Astrocyte of the cerebellum (primary cell): ENCODE measurements around the gene C18orf32.

Experiments
- DNase-seq: peaks from one replicate; pipeline ENCODE4 v3.0.0-alpha.2; 2011; ENCODE audit warnings: low read depth
- H3K4me3 ChIP-seq: 2 replicates; pipeline ENCODE4 v1.5.1; 2011; ENCODE audit warnings: mild to moderate bottlenecking, low read depth, low read length, moderate library complexity
- in situ Hi-C: cut with HindIII; loops from 2 replicates; pipeline ENCODE4 v1.10.0; 2017; ENCODE audit warnings: low sequenced_read_pairs
- TF ChIP-seq, protein P1 (sequence below): IDR thresholded peaks from 2 replicates; pipeline ENCODE4 v1.5.1; 2012; ENCODE audit warnings: low read length, low read depth, moderate library complexity, mild to moderate bottlenecking; ENCODE audit errors: missing control alignments

C18orf32 gene

DNA sequence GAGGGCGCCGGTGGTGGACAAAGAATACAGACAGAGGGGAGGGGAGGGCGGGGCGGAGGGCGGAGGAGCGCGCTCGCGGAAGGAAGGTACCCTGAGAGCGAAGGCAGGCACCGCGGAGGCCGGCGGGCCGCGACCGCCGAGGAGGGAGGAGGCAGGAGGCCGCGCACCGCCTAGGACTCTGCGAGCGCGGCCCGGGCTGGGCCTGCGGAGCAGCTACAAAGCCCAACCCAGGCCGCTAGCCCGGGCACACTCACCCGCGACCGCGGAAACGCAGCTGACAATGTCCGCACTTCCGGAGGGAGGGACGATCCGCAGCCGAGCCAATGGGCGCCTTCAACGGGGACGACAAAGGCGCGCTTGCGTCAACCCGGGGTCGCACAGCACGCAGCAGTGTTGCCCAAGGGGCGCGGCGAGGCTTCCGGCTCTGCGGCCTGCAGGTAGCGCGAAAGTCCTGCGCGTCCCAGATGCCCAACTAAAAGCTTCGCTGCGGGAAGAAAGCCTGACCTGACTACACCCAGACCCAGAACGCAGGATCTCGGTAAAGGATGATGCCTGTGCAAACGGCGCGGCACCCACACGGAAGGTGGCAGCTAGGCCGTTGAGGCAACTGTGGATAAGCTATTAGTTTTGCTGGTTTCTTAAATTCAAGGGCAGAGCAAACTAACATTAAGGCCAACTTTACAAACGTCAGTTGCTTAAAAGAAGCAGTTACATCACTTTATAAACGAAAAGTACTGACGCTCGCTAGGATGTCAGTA is at the start of gene C18orf32:
C18orf32 (minus strand) TSS at position 282 of the 758 bp plus-strand sequence. CDS start 3,486 bp downstream, outside the sequence.
- in situ Hi-C loops, result no loop called here
- peak; percentile 77 for DNase-seq
- H3K4me3 ChIP-seq, result peak within 1 kb of the TSS; percentile 50
- TF ChIP-seq, protein P1, sequence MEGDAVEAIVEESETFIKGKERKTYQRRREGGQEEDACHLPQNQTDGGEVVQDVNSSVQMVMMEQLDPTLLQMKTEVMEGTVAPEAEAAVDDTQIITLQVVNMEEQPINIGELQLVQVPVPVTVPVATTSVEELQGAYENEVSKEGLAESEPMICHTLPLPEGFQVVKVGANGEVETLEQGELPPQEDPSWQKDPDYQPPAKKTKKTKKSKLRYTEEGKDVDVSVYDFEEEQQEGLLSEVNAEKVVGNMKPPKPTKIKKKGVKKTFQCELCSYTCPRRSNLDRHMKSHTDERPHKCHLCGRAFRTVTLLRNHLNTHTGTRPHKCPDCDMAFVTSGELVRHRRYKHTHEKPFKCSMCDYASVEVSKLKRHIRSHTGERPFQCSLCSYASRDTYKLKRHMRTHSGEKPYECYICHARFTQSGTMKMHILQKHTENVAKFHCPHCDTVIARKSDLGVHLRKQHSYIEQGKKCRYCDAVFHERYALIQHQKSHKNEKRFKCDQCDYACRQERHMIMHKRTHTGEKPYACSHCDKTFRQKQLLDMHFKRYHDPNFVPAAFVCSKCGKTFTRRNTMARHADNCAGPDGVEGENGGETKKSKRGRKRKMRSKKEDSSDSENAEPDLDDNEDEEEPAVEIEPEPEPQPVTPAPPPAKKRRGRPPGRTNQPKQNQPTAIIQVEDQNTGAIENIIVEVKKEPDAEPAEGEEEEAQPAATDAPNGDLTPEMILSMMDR, result no peak

DNA sequence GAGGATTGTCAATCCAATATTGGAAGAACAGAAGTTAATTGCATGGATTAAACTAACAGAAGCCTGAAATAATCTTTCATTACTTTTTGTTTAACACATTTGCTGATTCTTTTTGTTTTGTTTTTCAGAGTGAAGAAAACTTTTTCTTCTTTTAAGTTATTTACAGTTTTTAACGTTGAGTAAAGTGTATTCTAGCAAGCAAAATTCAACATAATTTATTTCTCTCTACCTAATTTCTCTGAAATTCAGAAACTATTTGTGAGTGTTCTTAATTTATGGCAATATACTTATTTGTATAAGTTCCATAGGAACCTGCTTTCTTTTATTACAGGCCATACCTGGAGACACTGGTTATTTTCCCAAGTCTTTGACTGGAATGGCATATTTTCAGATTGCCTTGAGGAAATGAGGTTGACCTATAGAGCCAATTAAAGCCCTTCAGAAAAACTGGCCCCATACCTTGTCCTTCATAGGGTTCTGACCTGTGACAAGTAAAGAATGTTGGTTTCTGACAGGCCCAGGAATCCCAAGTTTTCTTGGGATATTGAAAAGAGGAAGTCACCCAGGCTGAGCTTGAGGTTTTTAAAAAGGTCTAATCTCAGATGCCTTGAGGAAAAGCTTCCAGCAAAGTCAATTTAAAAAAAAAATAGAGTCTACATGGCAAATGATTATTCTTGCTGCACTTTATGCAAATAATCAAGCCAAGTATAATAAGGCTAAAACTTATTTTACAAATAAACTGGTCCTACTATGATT is 48.0 kb upstream of the C18orf32 start:
- DNase-seq, result no peak
- TF ChIP-seq, protein P1, result no peak
- no peak overlapping the region for H3K4me3 ChIP-seq
- in situ Hi-C loops, result no loop called here

DNA sequence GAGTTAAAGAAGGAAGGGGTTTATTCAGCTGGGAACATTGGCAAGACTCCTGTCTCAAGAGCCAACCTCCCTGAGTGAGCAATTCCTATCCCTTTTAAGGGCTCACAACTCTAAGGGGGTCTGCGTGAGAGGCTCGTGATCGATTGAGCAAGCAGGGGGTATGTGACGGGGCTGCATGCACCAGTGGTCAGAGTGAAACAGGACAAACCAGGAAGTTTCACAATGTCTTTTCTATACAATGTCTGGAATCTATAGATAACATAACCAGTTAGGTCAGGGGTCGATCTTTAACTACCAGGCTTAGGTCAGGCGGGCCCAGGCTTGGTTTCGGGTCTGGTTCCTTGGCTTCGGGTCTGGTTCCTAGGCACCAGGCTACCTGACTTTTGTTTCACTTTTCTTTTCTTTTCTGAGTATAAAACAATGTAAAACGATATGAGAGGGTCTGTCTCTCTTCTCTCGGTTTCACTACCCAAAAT is 44.7 kb upstream of the C18orf32 start:
- in situ Hi-C loops, result no loop called here
- TF ChIP-seq, protein P1, result no peak
- no peak overlapping the region for H3K4me3 ChIP-seq
- DNase-seq, result no peak

DNA sequence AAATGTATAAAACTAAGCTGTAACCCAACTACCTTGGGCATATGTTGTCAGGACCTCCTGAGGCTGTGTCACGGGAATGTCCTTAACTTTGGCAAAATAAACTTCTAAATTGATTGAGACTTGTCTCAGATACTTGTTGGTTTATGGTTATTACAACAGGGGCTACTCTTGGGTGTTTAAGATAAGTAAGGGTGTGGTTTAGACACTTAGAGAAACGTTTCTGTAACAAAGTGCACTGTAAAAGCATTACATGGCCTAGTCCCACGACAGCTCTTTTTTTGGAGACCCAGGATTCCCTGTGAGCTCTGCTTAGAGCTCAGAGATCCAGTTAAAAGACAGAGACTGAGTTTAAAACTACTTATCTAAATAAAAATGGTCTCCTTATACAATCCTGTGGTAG is 42.6 kb upstream of the C18orf32 start:
- H3K4me3 ChIP-seq, result no peak overlapping the region
- no peak for DNase-seq
- in situ Hi-C loops, result no loop called here
- TF ChIP-seq, protein P1, result no peak

DNA sequence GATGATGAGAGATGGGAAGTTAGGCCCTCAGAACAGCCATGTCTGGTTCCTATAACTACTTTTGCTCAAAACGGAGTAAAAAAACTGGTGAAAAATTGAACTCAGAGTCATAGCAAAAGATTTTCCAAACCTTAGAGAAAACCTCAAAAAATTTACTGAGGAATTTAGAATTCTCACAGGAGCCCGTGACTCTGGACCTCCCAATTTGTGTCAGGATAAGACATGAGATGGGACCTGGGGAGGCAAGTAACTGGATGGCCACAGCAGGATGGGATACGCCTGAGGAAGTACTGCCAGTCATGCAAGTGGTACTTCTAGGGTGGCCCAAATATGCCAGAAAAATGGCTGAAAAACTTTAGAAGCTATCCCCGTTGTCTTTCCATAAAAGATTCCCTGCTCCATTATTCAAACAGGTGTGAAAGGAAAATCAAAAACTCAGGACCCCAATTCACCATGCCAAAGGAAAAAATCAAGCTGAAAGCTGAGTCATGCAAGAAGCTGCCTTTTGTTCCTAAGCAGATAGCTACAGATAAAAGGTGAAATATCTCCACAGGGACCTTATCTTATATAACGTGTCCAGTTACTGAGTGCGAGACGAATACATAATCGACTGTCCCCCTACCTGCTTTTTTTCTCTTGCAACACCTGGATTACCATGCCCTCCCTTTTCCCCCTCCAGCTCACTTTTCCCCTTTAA is 40.7 kb upstream of the C18orf32 start:
- DNase-seq, result no peak
- TF ChIP-seq, protein P1, result no peak
- H3K4me3 ChIP-seq, result no peak overlapping the region
- in situ Hi-C loops, result no loop called here

DNA sequence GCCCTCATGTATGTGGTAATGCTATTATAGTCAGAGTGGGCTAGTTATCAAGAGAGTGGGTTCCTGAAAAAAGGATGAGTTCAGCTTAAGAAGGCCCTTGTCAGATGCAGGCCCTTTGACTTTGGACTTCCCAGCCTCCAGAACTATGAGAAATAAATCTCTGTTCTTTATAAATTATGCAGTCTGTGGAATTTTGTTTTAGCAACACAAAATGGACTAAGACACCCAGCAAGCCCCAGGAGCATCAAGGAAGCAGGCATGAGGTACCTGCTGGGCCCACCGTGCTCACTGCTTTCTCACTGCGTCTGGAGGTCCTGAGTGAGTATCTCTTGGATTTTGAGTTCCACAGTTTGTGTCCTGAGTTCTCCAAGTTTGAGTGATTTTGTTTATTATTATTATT is 38.9 kb upstream of the C18orf32 start:
- DNase-seq, result no peak
- H3K4me3 ChIP-seq, result no peak overlapping the region
- TF ChIP-seq, protein P1, result no peak
- in situ Hi-C loops, result no loop called here
